ENCODE measurements around the gene CTTNBP2NL.
A peak's percentile ranks its signal among the peaks of the same experiment; 100 is the strongest.
"Not testable (repeated sequence)": the region's sequence is repeated elsewhere in the genome, so short reads cannot be mapped to it uniquely, and the experiment has no call there.

The CTTNBP2NL gene

DNA sequence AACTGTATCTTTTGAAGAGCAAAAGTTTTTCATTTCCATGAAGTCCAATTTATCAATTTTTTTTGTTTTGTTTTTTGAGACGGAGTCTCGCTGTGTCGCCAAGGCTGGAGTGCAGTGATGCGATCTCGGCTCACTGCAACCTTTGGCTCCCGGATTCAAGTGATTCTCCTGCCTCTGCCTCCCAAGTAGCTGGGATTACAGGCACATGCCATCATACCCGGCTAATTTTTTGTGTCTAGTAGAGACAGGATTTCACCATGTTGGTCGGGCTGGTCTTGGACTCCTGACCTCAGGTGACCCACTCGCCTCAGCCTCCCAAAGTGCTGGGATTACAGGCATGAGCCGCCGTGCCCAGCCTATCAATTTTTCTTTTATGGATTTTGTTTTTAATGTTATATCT, 27.7 kb downstream of the CTTNBP2NL start:
- DNase-seq (ENCODE audit: low spot score): peak; percentile 31

DNA sequence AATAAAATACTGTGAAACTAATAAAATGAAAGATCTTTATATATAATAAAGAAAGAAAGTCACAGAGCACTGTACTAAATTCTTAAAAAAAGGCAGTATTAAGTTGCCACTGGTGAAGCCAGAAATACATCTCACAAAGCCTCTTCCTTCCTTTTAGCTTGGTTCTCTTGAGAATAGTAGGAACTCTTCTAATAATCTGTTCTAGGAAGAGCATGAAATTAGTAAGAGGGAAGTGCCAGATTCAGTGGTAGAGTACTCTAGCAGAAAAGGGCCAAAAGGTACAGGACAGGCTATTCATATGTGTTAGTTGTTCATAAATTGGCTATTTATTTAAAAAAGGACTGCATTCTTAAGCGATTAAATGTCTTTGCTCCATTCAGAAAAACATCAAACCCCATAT, 33.7 kb downstream of the CTTNBP2NL start:
- DNase-seq (ENCODE audit: low spot score): no peak

DNA sequence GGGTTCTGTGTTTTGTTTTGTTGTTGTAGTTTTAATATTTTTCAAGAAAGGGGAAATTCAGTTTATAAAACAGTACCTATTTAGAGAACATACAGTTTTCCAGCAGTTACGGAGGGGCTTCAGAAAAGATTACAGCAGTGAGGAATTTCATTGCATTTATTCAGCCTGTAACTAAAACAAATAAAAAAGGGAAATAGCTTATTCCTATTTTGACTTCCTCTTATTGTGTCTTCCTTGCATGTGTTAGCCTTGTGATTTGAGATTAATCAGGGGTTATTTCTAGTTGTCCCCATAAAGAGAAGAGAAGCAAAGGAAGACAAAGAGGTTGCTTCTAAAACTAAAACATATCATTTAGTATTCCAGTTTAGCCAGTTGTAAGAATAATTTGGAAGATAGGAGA, 35.0 kb downstream of the CTTNBP2NL start:
- no peak for DNase-seq (ENCODE audit: low spot score)

DNA sequence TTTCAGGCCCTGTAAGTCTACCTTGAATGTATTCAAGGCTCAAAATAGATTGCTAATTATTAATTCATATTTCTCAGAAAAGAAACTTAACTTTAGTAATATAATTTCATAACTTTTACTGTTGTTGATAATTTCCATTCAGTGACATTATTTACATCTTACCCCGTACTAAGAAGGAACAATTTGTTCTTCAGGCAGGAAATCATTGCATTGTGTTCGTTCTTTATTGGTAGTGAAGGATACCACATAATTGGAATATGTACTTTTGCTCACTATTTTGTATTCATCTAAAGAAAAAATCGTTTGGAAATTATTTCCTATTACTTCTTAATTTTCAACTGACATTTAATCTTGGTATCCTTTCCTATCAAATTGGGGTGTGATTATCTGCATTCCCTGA, 39.4 kb downstream of the CTTNBP2NL start:
- no peak for DNase-seq (ENCODE audit: low spot score)

DNA sequence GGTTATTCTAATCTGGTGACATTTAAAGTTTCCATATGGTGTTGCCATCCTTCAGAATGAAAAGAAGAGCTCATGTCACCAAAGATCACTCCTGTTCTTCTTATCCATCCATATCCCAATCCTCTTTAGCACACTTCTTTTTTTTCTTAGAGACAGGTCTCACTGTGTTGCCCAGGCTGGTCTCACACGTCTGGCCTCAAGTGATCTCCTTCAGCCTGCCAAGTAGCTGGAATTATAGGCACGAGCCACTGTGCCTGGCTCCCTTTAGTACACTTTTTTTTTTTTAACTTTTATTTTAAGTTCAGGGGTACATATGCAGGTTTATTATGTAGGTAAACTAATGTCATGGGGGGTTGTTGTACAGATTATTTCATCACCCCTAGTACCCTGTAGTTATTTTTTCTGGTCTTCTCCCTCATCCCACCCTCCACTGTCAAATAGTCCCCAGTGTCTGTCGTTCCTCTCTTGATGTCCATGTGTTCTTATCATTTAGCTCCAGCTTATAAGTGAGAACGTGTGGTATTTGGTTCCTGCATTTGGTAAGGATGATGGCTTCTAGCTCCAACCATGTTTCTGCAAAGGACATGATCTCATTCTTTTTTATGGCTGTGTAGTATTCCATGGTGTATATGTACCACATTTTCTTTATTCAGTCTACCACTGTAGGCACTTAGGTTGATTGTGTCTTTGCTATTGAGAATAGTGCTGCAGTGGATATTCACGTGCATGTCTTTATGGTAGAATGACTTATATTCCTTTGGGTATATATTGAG, 40.6 kb downstream of the CTTNBP2NL start:
- no peak for DNase-seq (ENCODE audit: low spot score)

DNA sequence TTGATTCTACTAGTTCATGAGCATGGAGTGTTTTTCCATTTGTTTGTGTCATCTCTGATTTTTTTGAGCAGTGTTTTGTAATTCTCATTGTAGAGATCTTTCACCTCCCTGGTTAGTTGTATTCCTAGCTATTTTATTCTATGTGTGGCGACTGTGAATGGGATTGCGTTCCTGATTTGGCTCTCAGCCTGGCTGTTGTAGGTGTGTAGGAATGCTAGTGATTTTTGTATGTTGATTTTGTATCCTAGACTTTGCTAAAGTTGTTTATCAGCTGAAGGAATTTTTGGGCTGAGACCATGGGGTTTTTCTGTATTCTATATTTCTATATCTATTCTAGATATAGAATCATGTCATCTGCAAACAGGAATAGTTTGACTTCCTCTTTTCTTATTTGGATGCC, 42.1 kb downstream of the CTTNBP2NL start:
- DNase-seq (ENCODE audit: low spot score): not testable (repeated sequence)

DNA sequence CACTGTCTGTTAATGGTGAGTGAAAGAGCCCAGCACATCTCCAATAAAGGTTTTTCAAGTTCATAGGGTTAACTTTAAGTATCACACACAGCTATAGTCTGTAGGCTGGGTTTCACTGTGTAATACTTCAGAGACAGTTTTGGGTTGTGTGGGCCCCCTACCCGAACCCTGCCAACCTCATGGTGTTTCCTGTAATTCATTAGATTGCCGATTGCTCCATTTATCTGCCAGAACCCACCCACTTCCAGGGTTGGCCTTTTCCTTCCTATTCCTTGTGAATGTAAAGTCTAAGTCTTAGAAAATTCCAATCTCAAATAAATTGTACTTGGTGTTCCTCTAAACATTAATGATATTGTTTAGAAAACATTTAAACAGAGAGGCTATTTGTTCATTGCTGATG, 43.6 kb downstream of the CTTNBP2NL start:
- no peak for DNase-seq (ENCODE audit: low spot score)

DNA sequence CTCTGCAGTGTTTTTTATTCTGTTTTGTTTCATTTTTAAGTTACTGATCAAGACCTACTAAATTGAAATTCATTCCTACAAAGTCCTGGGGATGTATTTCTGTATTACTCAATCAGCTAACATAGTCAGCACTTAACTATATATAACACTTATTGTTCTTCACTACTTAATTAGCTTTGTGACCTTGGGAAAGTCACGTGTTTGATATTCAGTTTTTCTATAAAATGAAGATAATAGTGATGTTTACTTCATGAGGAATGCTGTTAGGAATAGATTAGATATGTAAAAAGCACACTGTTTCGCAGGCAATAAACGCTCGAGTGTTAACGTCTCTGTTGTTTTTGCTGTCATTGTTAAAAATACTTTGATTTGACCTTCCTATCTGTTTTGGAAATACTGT, 44.6 kb downstream of the CTTNBP2NL start:
- DNase-seq (ENCODE audit: low spot score): no peak

DNA sequence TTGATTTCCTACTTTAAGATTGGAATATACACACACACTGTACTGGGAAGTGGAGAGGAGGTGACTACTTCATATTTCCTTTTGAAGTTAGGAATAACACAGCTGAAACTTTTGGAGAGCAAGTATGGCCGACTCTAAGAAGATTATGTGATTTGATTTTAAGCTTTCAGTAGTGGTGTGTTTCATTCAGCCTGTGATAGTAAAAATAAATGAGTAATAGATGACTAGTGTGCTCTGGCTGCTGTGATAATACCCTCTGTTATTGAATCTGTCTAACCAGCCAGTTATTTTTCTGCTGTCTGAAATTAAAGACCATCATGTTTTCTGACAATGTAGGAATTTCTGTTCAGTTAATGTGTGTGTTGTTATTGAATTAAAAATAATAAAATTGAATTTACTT, 48.3 kb downstream of the CTTNBP2NL start:
- peak; percentile 52 for DNase-seq (ENCODE audit: low spot score)

DNA sequence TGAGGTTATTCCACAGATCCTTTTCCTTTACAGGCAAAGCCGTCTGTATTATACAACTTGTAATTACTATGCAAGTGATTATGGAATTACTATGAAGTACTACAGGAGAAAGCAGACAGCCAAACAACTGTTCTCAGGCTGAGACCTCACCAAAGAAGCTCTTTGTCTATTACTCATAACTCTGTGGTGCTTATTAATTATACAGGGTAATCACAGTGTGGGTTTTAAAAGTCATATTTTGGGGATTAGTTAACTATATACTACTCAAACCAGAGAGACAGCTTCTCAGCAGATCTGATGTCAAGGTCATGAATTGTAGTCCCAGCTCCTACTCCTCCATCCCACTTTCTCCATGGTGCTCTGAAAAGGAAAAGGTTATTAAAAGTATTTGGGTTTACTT, 49.6 kb downstream of the CTTNBP2NL start:
- no peak for DNase-seq (ENCODE audit: low spot score)

DNA sequence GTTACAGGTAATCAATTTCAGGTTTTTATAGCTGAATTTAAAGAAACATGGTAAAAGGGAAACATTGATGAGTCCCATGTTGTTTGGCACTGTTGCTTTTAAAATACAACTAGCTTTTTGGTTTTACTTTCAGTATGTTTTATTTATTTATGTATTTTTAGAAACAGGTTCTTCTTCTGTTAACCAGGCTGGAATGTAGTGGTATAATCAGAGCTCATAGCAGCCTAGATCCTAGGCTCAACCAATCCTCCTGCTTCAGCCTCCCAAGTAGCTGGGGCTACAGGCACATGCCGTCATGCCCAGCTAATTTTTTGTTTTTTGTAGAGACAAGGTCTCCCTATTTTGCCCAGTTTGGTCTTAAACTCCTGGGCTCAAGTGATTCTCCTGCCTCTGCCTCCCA, 50.4 kb downstream of the CTTNBP2NL start:
- DNase-seq (ENCODE audit: low spot score): no peak

DNA sequence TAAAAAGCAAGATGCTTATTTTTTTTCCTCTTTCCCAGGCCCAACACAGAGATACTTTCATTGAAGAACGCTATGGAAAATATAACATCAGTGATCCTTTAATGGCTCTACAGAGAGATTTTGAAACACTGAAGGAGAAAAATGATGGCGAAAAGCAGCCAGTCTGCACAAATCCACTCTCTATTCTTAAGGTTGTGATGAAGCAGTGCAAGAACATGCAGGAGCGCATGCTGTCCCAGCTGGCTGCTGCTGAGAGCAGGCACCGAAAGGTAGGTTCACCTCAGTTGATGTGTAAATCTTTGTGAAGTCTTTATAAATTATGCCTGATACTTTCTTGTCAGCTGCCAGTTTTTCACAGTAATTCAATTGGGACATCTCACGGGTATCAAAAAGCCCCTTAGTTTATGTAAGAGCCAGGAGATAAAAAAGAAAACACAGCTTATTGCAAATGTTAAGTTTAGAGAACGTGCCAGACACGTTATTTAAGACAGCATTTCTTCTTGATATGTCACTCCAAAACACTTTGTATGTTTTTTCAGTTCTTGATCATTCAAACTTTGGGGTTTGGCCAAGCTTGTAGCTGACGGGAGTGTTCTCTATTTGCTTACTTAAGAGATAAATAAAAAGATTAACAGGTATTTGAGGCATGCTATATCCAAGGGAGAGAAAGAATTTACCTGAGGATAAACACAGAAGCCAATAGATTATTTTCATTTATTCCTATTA, 53.1 kb downstream of the CTTNBP2NL start:
- DNase-seq (ENCODE audit: low spot score): no peak

DNA sequence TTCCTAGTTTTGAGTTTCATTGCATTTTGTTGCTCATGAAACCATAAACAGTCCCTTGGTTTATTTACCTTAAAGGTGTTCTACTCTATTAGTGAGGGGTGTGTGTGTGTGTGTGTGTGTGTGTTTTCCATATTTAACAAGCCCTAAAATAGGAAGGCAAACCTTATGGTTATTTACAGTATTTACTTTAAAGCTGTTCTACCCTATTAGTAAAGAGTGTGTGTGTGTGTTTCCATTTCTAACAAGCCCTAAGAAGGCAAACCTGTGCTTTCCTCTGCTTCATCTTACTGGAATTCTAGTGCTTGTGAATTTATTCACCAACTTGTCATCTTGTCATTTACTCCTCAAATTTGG, 53.6 kb downstream of the CTTNBP2NL start:
- DNase-seq (ENCODE audit: low spot score): no peak

DNA sequence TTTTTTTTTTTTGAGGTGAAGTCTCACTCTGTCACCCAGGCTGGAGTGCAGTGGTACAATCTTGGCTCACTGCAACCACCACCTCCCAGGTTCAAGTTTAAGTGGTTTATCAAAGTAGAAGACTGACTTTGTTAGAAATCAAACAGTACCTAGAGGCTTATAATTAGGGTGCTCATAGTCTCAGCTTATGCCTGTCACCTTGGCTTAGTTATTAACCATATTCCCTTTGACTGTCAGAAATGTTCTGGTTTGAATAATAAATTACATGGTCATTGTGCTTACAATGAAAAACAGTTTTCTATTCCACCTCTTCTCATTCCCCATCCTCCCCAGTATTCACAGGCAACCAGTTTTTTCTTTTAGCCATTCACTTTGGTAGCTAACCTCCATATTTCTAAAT, 54.8 kb downstream of the CTTNBP2NL start:
- no peak for DNase-seq (ENCODE audit: low spot score)

DNA sequence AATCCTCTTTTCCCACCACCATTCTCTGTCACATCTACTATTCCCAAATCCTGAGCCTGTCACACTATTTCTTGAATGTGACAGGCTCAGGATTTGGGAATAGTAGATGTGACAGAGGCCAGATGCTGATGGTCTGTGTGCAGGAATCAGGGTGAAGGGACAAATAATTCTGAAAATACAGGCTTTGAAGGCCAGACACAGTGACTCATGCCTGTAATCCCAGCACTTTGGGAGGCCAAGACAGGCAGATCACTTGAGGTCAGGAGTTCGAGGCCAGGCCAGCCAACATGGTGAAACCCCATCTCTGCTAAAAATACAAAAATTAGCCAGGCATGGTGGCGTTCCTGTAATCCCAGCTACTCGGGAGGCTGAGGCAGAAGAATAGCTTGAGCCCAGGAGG, 55.3 kb downstream of the CTTNBP2NL start:
- DNase-seq (ENCODE audit: low spot score): not testable (repeated sequence)

DNA sequence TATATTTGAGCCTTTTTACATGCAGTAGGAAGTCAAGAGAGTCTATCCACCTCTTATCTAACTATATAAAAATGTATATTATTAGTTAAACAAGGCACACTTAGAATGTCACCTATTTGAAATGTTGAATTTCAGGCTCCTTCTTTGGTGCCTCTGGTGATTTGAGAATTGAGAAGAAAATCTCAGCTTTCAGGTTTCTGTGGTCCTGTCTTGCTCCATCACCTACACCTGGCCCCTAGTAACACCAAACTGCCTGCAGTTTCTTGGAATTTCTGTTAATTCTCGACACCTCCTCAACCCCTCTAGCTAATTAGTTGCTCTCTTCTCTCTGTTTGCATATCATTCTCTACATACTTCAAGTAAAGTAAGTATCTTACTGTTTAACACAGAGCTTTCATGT, 57.9 kb downstream of the CTTNBP2NL start:
- DNase-seq (ENCODE audit: low spot score): no peak

DNA sequence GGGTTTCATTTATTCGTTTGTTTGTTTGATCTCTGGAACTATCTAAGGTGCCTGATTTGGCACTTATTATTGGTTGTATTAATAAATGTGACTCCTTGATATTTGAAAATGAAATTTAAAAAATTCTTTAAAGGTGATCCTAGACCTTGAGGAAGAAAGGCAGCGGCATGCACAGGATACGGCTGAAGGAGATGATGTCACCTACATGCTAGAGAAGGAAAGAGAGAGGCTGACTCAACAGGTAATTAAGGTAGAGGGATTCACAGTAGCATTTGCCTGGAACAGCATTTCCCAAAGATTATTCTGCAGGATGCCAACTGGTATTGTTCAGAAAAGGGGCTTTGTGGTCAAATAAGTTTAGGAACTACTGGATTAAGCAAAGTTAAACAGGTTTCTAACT, 58.3 kb downstream of the CTTNBP2NL start:
- DNase-seq (ENCODE audit: low spot score): peak; percentile 82

DNA sequence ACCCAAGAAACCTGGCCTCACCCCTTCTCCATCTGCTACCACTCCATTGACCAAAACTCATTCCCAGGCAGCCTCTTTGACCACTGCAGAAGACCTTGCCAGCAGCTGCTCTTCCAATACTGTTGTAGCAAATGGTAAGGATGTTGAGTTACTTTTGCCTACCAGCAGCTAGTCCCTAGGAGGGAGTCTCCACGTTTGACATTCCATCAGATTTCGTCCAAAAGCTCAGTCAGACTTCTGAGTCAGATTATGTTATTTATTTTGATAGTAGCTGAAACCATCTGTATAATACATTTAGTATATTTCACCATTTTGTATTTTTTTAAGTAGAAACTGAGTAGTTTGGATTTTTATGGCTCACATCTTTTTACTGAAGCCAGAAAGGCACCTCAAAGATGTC, 61.2 kb downstream of the CTTNBP2NL start:
- no peak for DNase-seq (ENCODE audit: low spot score)

DNA sequence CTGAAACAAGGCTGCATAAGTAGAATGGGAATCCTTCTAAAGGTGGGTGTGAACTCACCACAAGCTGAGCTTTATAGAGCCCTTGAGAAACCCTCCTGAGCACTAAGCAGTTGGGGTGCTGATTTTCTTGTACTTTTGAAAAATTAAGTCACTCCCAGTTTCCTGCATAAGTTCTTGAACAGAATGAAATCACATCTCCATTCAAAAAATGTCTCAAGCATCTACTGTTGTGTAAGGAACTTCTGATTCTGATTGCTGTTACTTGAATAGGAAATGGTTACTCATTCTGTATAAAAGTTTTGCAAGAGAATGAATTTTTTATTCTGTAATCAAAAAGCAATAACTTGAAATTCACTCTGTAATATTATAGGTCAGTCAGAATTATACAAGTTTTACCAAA, 61.9 kb downstream of the CTTNBP2NL start:
- no peak for DNase-seq (ENCODE audit: low spot score)

DNA sequence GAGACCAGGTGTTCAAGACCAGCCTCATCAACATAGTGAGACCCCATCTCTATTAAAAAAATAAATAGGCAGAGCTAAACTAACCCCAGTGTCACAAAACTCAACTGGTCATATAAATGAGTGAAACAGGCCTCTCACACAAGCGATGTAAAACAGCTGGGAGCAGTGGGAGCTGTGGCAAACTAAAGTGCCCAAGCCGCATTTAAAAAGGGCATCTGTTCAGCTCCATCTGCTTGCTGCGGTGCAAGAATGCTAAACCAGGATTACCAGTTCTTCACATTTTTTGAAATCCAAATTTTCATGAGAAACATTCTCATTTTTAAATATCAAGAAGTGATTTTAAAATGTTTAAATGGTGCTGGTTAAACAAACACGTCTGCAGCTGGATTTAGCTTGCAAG, 62.7 kb downstream of the CTTNBP2NL start:
- DNase-seq (ENCODE audit: low spot score): no peak

DNA sequence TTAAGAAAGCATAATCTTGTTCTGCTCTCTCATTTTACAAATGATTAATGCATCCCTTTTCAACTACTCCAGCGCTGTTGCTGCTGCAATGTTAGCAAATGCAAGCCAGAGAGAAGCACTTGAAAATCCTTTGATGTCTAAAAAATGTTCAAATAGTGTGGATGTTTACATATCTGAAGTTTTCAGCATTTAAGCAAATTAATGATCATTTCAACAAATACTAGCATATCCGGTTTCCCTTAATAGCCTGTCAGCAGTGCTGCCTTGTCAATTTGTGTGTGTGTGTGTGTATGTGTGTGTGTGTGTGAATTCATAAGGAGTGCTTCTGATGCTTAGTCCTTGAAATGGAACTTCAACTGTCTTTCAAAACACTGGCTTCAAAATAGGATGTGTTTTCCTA, 64.6 kb downstream of the CTTNBP2NL start:
- no peak for DNase-seq (ENCODE audit: low spot score)

DNA sequence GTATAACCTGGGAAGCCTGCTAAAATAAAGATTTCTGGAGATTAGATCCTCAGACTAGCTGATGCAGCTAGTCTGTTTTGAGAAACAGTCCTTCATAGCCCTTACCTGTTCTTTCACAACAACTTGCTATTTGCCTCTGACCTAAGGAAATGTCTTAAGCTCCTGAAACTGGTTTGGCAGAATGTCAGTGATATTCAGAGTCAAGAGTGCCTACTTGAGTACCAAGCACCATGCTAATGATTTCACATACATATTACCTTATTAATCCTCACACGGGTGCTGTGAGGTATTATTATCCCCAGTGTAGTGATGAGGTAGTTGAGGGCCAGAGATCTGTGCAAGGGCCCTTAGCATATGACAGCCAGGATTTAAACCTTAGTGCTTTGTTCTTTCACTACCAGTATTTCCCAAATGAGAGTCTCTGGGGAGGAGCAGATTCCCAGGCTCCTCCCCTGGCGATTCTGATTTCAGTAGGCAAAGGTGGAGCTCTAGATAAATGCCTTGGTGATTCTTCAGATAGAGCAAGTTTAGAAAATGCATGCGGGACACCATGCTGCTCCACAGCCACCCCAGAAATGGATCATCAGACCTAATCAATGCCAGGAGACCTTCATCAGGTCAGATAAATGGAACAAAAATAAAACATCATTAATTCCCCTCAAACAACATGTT, 65.3 kb downstream of the CTTNBP2NL start:
- no peak for DNase-seq (ENCODE audit: low spot score)

DNA sequence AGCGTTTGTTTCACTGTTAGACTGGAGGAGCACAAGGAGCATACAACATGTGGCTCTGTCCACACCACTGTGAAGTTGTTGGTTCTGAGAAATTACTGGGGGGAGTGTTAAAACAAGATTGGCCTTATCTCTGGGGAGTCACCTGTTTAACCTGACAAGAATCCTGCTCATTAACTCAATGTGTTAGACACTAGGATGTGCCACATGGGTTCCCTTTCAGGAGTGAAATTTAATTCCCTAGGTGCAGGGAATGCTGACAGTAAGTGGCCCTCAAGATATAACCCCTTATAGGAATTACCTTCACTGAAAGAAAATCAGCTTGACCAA, 66.9 kb downstream of the CTTNBP2NL start:
- no peak for DNase-seq (ENCODE audit: low spot score)

DNA sequence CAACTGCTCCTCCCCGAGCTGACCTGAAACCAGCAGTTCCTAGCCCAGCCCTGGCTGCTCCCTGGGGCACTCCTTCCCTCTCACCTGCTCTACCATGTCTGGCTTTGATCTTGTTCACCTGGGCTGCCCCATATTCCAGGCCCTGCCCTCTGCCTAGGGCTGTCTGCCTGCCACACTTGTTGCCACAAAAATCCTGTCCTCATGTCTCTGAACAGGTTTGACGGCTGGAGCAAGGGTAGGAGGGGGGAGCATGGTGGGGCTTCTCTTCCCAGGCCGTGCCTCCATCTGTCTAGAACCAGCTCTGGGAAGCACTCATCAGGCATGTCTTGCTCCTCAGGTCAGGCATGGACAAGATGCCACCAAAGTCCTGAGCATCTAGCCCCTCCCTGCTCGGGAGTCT, 68.5 kb downstream of the CTTNBP2NL start:
- peak; percentile 13 for DNase-seq (ENCODE audit: low spot score)

All from kidney tubule cell (primary cell).